Measurements from ENCODE around the gene MUC13.

The MUC13 gene

DNA sequence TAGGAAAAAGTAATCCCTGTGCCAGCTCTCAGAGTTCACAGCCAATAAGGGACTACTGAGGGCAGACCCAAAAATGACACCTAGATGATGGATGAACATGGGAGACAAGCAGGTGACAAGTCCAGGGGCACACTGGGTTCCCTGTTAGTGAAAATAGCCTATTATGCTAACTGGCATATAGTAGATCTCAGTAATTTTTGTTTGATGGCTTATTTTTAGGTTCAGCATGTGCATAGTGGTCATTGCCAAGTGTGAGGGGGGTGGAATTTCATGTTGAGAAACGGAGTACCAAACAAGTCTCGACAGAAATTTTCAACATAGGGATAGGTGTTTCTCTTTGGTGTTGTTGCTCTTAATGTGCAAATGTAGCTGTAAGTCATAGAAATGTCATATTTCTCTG is 41.0 kb downstream of the MUC13 start:
- no peak for DNase-seq

DNA sequence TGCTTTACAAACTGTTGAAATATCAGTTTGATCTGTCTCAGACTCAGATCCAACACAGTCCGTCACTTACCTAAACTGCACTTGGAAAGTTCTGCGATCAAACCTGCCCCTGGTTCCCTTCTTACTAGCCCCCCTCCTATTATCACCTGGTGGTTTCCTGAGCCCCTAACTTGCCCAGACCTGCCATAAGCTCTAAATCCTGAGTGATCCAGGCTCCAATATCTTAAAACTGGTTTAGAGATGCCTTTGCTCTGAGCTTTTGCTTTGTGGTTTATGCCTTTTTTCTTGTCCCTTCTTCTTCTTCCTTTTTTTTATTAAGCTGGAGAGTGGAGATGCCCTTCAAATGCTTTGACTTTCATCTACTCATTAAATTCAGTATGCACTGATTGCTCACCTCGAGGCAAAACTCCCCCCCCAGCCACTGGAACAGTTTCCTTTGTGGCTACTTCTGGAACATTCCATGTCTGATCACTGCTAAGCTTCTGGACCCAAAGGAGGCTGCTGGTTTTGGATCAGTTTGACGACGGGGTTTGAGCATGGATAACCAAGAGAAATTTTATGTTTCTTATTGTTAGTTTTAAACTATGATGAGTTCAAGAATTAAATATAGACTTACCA is 43.9 kb downstream of the MUC13 start:
- no peak for DNase-seq

DNA sequence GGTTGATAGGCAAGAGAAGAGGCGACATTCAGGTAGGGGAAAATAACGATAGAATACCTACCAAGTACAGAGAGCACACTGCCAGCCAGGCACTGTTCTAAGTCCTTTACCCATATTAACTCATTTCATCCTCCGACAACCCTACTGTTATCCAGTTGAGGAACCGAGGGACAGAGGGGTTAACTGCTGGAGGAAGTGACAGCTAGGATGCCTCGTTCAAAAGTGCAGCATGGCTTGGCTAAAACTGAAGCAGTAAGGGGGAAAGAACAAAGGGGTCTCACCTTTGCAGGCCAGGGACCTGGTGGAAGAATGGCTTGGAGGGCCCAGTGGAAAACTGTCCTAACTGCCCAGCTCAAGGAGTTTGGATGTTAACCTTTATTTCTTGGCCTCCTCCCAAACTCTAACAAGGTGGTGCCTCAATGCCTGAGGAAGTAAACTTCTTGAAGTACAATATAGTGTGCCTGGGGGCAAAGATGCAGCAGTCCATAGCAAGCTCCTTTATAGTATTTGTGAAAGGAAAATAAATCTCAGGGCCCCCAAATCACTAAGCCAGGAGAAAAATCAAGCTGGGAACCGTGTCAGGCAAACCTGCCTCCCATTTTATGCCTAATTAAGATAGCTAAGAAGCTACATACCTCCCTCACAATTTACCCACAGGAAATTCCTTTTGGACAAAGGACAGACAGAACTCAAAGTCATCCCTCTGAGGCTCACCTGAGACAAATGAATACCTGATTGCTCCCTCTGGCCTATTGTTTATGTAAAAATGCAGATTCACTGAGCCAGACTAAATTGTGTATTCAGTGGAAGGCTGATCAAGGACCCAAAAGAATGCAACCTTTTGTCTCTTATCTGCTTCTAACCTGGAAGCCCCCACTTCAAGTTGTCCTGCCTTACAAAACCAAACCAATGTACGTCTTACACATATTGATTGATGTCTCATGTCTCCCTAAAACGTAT is 45.8 kb downstream of the MUC13 start:
- no peak for DNase-seq

DNA sequence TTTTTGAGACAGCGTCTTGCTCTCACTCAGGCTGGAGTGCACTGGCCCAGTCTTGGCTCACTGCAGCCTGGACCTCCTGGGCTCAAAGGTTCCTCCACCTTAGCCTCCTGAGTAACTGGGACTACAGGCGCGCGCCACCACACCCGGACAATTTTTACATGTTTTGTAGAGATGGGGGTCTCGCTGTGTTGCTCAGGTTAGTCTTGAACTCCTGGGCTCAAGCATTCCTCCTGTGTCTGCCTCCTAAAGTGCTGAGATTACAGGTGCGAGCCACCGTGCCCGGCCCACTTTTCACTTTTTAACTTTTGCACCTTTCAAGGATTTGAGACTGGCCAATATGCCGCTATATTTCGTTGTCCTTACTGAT is 46.6 kb downstream of the MUC13 start:
- DNase-seq = no peak

DNA sequence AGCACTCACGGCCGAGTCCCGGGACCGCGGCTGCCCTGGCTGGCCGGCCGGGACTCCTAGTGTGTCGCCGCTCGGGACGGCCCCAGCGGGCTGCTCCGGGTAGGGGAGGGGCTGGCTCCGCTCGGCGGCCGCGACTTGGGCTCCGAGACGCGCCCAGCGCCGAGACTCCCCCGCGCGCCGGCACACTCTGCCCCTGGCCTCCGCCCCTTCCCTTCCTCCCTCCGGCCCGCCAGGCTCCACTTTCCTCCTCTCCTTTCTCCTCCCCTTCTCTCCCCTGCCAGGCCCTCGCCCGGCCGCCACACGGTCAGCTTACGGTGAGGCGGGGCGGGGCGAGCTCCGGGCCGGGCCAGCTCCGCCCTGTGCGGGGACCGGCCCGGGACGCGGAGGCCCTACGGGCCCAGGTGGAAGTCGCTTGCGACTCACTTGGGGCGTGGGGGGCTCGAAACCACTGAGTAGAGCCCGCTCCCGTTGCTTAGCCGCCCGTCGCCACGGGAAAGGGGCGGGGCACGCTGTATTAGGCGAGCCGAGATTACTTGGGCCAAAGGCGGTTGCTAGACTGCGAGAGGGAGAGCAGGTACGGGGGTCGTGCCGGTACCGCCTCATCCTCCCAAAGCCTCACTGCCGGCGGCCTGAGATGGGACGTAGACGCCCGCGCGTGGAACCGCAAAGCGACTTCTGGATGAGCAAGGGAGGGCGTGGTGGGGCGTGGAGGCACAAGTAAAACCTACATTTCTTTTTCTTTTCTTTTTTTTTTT is 47.2 kb downstream of the MUC13 start, which contains the start of gene ITGB5:
ITGB5 (minus strand) TSS at position 189 of the 755 bp plus-strand sequence. CDS start 365 bp downstream, outside the sequence.
- no peak for DNase-seq

DNA sequence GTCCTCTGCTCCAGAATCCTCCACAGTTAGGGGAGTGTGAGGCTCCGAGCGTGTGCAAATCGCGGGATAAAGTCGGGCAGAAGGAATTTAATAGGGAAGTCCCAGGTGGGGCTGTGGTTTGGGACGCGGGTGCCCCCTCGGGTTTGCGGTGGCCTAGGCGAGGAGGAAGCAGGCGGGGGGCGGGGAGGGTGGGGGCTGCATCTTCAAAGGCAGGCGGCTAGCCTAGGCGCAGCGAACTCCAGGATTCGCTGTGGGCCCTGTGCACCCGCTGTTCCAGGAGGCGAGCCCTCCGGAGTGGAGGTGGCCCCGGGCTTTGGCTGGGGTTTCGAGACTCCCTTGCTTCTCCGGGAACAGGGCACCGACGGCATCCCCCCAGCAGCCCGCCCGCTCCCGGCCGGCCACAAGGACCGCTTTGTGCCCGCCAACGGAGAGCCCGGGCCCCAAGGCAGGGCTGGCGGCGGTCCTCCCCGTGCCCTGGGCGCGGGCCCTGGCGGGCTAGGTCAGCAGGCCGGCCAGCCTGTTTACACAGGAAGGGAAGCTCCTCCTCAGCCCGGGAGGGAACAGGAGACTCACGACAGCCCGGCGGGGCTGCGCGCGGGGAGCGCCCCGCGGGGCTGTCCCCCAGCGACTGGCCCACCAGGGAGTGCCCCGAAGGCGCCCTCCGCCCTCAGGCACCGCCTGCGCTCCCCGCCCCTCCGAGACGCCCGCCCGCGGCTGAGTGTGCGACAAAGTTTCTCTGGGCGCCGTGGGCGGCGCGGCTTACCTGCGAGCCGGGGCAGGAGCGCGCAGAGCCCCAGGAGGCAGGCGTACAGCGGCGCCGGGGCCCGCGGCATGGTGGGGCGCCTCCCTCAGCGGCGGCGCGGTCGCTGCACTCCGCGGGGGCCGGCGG is 48.1 kb downstream of the MUC13 start:
- no peak for DNase-seq

DNA sequence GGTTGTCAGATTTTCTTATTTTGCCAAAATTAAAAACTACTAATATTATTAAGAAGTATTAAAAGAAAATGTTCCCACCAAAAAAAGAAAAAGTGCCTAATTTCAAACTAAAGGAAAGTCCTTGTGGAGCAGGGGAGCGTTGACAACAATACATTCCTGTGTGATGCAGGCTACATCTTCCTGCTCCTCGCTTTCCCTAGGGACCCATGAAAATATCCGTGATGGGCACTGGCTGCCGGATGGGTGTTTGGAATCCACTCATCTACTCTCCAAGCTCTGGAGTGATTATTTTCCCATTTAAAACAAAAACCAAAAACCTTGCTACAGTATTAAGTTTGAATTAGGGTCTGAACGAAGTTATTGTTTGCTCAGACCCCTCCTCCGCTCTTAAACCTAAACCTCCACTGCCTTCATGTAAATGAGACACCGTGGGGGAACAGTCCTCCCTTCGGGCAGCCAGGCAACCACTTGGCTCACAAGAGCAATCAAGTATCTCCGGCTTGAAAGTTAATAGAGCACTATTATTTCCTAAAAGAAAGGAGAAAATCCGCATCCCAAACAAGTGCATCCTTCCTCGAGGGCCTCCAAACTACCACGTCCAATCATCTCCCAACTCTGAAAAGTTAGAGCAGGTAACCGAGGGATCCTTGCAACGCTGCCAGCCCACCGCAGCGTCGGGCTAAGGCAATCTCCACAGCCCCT is 48.9 kb downstream of the MUC13 start:
- no peak for DNase-seq

DNA sequence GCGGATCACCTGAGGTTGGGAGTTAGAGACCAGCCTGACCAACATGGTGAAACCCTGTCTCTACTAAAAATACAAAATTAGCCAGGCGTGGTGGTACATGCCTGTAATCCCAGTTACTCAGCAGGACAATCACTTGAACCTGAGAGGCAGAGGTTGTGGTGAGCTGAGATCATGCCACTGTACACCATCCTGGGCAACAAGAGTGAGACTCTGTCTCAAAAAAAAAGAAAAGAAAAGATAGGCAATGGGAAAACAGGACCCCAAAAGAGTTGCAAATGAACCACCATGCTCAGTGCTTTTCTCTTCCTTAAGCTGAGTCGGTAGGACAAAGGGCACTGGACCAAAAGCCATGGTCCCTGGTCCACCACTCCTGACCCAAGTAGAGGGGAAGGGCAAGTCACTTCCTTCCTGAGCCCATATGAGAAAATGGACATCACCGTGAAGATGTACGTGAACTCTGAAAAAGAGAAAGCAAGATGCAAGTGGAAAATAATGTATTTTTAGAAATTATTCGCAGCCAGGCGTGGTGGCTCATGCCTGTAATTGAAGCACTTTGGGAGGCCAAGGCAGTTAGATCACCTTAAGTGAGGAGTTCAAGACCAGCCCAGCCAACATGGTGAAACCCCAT is 50.0 kb downstream of the MUC13 start:
- DNase-seq = no peak

DNA sequence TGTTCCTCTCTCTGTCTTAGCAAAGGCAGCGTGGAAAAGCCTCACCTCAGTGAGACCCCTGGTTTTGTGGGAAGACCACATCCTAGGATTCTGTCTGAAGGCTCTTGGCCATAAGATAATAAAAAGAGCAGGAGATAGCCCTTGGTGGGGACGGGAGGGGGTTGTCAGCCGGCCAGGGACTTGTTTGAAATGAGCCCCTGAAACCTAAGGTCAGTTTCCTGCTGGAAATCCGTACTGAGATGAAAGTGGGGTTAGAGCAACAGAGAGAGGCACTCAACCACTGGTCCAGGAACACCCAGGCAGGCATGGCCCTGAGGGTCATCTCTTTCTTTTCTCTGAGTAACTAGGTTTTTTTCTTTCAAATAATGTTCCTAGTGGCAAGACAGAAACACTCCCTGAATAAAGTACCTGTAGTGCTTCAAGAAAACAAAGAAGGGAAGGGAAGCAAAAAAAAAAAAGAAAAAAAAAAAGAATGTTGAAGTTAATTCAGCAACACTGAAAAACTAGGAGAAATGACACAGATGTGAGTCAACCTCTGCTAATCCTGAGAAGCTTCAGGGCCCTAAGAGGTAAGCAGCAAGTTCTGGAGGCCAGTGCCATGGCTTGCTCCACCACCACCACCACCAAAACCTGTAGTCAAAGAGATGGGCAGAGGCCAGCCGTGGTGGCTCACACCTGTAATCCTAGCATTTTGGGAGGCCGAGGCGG is 50.6 kb downstream of the MUC13 start:
- no peak for DNase-seq

DNA sequence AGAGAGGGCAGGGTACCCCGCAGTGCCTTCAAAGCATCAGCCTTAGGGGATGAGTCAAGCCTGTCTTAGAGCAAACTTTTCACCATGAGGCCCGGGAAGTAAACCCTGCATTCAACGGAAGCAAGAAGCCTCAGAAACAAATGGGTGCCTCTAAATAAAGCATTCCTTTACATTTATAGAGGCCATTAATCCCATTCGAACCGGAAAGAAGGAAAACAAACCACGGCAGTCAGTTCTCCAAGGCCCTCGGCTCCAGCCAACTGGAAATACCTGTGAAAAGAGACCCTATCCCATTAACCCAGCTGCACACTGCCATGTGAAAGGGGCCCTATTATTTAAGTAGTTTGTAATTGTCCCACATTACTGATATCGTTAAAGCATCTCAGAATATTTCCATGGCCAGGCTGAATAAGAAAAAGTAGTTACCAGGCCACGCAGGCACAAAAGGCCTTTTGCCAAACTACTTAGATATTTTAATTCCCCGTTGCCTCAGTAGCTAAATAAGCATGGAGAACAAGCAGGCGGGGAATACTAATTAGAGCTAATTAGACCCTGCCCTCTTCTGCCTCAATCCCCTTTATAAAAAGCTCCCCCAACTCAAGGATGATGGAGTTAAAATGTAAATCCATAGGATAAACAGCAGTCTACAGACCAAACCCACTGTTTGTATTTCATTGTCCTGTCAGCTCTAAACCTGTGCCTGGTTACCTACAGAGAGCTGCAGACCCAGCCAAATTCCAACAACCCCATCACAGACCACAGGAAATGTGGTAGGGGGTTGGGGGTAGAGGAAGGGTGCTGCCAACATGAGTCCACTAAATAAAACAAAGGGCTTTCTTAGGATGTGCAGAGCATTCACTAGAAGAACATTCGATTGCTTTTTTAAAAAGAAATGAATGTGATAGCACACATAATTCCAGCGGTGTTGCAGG is 51.5 kb downstream of the MUC13 start:
- no peak for DNase-seq

DNA sequence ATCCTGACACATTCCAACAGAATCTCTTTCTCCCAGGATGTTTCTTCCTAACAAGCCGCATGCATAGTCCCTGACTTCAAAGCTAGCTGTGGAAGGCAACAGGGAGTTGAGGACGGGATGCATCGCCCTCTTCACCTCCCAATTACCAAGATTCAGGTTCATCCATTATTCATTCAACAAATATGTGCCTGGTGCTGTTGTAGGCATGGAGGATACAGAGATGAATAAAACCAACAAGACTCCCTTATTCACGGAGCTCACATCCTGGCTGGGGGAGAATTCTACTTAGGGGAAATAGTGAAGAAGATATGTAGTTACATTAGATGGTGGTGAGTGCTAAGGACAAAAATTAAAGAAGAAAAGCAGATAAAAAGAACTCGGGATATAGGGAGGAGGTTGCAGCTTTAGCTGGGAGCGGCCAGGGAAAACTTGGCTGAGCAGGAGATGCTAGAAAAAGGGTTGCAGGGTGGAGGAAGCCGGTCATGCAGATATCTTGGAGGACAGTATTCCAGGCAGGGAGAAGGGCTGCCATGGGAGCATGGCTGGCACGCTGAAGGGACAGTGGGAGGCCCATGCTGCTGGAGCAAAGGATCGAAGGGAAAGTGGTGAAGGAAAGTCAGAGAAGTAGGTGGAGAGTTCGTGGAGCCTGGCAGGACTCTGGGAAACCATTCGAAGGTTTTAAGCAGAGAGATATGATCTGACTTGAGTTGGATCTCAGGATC is 52.4 kb downstream of the MUC13 start:
- no peak for DNase-seq

DNA sequence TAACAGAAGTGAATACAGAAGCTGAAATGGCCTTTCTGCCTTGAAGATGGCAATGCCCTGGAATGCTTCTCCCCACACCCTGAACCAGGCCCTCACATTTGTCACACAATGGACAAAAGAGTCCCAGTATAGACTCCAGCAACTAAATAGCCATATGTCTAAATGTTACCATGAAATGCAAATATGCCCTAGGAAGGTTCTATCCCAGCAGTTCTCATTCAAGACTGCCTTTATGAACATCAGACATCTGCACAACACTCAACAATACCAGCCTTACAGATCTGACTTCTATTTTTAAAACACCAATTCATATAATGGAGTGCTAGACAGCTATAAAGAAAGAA is 55.2 kb downstream of the MUC13 start:
- no peak for DNase-seq

DNA sequence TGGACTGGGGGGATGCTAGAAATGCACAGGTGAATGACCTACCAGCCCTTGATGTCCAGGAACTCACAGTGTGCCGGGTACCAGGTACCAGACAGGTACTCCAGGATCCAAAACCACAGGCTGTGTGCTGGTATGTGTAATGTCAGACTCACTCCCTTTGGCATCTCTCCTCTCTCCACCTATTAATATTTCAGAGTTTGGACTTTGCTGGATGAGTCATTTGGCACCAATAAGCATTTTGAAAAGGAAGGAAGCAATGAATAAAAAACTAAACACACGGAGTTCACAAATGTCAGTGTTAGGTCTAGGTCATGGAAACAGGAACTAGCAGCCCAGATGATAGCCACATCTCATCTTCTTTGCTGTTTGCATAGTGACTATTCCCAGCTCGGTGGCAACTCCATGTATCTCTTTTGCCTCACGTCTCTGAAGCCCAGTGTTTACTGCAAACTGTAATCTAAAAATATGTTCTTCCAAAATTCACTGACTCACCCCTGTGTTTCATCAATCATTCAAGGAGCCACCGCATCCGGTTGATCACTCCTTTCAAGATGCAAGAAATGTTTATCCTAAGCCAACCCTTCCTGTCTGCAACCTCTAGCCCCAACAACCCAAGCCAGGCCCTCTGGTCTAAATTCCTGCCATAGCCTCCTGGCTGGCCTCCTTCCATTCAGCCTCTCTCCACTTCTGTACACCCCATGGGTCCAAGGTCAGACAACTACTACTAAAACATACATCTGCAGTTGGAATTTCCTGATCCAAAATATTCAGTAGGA is 55.8 kb downstream of the MUC13 start:
- DNase-seq = no peak

DNA sequence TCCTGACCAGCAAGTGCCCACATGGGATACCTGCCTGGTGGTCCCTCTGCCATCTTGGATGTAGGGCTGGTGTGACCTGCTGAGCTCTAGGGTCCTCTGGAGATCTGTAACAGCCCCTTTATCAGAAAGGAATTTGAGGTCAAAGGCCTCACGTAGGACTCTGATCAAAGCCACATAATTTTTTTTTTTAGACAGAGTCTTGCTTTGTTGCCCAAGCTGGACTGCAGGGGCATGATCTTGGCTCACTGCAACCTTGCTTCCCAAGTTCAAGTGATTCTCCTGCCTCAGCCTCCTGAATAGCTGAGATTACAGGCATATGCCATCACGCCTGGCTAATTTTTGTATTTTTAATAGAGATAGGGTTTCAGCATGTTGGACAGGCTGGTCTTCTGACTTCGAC is 56.9 kb downstream of the MUC13 start:
- DNase-seq = no peak

DNA sequence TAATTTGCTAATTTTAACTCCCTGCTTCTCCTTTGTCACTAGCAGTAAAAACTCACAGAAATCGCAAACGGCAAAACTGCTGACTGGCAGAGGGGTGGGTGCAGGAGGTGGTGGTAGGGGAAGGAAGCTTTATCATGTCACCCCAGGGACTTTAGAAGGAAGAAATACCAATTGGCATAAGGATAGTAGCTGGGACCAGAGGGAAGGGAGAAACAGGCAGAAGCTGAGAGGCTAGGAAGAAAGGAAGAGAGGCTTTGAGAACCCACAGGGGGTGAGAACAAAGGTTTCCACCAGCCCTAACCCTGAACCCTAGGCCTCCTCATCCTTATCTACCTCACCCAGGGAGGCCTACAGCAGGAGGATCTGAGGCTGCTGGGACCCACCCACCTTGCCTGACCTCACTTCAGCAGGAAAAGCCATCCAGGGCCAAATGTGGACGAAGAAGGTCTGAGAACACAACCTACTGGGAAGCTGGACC is 58.1 kb downstream of the MUC13 start:
- DNase-seq = no peak

DNA sequence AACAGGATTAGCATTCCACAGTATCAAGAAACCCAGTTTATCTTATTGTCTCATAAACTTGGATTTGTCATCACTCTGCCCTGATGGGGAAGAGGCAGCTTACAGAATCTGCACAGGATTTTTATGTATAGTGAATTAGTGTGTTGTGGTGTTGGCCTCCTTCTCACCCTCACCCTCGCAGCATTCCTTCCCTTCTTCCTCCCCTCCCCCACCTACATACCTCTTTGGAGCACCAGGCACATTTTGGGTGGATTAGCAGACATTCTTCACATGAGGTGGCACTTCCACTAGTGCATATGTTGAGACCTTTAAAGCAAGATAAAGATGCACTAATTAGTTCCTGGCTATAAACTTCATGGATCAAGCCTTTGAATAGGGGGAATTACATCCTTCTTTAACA is 61.3 kb downstream of the MUC13 start:
- no peak for DNase-seq

DNA sequence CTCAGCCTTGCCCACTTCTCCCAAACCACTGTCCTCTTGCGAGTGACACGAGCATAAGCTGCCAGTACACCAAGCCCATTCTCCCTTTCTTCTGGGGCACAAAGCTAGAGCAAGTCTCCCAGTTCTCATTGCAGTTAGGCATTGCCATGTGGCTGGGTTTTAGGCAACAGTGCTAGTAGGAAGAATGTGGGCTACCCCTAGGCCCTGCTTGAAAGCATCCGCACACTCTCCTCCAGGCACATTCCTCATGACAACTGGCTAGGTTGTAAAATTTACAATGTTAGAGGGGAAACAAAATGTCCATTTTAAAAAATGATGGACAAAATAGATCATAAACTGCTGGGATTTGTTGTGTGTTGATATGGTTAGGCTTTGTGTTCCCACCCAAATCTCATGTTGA is 67.0 kb downstream of the MUC13 start:
- DNase-seq = no peak

DNA sequence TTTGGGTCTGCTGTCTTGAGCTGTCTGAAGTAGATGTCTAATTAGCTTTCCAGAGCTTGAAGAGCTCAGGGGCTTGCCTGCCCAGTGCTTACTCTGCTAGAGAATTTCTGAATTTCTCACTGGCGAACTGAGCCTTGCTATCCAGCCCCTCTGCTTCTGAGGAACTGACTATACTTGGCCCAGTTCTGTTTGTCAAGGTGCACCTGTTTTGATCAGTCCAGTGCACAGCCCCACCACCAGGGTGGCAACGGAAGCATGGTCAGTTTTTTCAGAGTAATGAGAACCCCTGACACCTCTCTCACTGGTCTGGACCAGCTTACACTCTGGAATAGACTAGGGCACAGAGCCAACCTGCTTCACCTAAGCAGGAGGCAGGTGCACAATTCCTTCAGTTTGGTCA is 72.5 kb downstream of the MUC13 start:
- DNase-seq = no peak
